Mononuclear cell (primary cell): ENCODE results near the gene BEGAIN. TPM values are rescaled to one million over a fixed set of nuclear protein-coding genes. Genes with fewer than 3 reads are reported as not detected.

Source experiments
- H3K27me3 ChIP-seq: 2 replicates; pipeline ENCODE4 v1.6.0; 2011; ENCODE audit warnings: low read length, control low read depth; ENCODE audit not compliant: insufficient read depth
- H3K4me1 ChIP-seq: 2 replicates; pipeline ENCODE4 v1.5.1; 2011; ENCODE audit warnings: mild to moderate bottlenecking, low read length, control low read depth; ENCODE audit not compliant: insufficient read depth
- H3K4me3 ChIP-seq: 2 replicates; pipeline ENCODE4 v1.5.1; 2011; ENCODE audit warnings: mild to moderate bottlenecking, low read length, moderate library complexity
- H3K9me3 ChIP-seq: 2 replicates; pipeline ENCODE4 v1.5.1; 2011; ENCODE audit warnings: low read depth, mild to moderate bottlenecking, control low read depth, low read length
- total RNA-seq: library from RNA; depleted of rRNA; stranded (reverse); fragments of >200 nt; gene quantifications from one replicate; pipeline ENCODE4 v1.2.3, GENCODE V29; 2012

BEGAIN gene
- total RNA-seq, 1 donor: 0.73 TPM

GRCh38 chr14:100619396-100620254 is 32.4 kb upstream of the BEGAIN start:
- Histone ChIP-seq H3K27me3 (no peaks in the 10 kb centered on the region), H3K4me3 (no peak overlapping the region), H3K9me3 (no peaks in the 10 kb centered on the region), H3K4me1 (peaks cover 36% of the 10 kb centered on the region)

GRCh38 chr14:100618763-100619320 is 31.6 kb upstream of the BEGAIN start:
- no peaks in the 10 kb centered on the region for H3K27me3 ChIP-seq
- no peaks in the 10 kb centered on the region for H3K9me3 ChIP-seq
- no peak overlapping the region for H3K4me3 ChIP-seq
- peaks cover 36% of the 10 kb centered on the region for H3K4me1 ChIP-seq

DNA sequence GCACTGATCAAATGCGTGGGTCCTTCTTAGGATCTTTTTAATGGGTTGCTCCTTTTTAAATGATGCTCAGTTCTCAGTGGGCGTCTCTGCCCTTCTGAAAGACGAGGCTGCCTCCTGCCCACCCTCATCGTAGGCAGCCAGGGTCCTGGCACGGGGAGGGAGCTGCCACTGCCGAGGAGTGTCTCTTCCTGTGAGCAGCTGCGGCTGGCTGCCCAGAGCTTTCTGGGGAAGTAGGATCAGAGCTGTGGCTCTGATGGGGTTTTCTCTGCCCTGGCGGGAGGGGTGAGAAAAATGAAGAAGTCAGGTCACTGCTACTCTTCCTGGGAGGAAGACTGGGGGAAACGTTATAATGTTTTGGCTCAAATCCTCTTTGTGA is 31.1 kb upstream of the BEGAIN start:
- no peaks in the 10 kb centered on the region for H3K27me3 ChIP-seq
- H3K4me3 ChIP-seq: no peak overlapping the region
- H3K9me3 ChIP-seq: no peaks in the 10 kb centered on the region
- H3K4me1 ChIP-seq: peaks cover 36% of the 10 kb centered on the region

GRCh38 chr14:100617410-100618317 is 30.4 kb upstream of the BEGAIN start:
- Histone ChIP-seq H3K27me3 (no peaks in the 10 kb centered on the region), H3K4me3 (no peak overlapping the region), H3K9me3 (no peaks in the 10 kb centered on the region), H3K4me1 (peaks cover 36% of the 10 kb centered on the region)

GRCh38 chr14:100616854-100617409 is 29.7 kb upstream of the BEGAIN start:
- Histone ChIP-seq H3K27me3 (no peaks in the 10 kb centered on the region), H3K4me1 (peaks cover 29% of the 10 kb centered on the region), H3K9me3 (no peaks in the 10 kb centered on the region), H3K4me3 (no peak overlapping the region)

DNA sequence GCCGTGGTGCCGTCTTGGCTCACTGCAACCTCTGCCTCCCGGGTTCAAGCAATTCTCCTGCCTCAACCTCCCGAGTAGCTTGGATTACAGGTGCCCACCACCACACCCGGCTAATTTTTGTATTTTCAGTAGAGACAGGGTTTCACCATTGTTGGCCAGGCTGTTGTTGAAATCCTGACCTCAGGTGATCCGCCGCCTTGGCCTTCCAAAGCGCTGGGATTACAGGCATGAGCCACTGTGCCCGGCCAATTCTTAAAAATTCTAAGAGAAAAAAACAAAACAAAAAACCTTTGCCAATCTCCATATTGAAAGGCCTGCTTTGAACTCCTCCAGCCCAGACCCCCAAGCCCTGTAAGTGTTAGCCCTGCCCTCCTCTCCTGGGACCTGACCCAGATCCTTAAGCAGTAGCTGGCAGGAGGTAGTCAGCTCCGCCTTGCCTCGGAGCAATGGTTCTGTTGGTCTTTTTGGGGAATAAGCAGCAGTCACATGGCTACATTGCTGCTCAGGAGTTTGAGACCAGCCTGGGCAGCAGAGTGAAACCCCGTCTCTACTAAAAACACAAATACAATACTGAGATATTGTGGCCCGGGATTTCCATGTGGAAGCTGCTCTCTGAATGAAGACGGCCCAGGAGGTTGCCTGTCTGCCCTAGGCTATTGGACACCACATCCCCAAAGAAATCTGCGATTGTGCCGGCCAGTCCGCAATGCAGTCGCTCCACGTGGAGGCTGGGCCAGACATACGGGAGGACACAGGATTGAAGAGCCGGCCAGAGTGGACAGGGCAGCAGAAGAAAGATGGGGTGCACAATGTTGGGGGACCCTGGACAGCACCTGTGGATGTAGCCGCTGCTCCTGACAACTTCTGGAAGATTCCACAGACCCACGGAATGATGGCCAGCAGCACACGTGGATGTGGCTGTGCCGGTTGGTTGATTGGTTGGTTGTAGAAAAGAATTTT is 28.8 kb upstream of the BEGAIN start:
- peaks cover 29% of the 10 kb centered on the region for H3K4me1 ChIP-seq
- no peaks in the 10 kb centered on the region for H3K9me3 ChIP-seq
- H3K4me3 ChIP-seq: no peak overlapping the region
- H3K27me3 ChIP-seq: no peaks in the 10 kb centered on the region

GRCh38 chr14:100614803-100615202 is 27.6 kb upstream of the BEGAIN start:
- no peaks in the 10 kb centered on the region for H3K9me3 ChIP-seq
- no peak overlapping the region for H3K4me3 ChIP-seq
- no peaks in the 10 kb centered on the region for H3K27me3 ChIP-seq
- peaks cover 29% of the 10 kb centered on the region for H3K4me1 ChIP-seq

DNA sequence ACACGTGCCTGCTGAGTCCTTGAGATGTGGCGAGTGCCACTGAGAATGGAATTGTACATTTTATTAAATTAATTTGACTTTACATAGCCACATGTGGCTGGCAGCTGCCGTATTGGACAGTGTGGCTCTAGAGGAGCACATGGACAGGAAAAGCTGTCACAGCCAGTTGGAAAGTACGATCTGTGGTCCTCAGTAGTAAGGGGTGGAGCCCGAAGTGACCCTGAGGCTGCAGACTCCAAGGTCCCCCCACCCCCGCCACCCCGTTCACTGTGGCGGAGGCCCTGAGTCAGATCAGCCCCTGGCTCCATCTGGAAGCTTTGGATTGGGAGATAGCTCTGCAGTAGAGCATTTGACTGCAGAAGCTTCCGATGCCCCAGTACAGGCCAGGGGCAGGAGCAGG is 25.8 kb upstream of the BEGAIN start:
- Histone ChIP-seq H3K27me3 (no peaks in the 10 kb centered on the region), H3K4me3 (no peak overlapping the region), H3K4me1 (peaks cover 14% of the 10 kb centered on the region), H3K9me3 (no peaks in the 10 kb centered on the region)

DNA sequence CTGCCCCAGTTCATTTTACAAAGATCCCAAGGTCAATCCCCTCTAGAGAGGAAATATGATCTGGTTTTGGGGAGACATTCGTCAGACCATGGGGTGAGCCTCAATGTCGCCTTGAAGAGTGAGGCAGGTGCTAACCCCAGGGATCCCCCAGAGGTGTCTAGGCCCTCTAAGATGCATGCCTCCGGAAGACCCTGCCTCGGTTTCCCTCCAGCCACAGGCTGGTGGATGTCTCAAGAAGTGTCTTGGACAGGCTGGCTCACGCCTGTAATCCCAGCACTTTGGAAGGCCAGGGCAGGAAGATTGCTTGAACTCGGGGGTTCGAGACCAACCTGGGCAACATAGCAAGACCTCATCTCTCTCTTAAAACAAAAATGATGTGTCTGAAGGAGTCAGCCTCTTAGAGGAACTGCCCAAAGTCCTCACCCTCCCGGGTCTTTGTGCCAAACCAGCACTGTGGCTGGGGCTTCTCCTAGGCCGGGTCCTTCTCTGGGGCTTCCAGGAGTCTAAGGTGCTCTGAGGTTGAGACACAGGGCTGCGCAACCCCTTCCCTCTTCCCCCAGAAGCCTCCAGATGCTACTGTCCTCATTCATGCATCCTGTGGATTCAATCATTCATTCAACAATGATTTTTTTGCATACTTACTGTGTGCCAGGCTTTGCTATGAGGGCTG is 24.7 kb upstream of the BEGAIN start:
- H3K4me3 ChIP-seq: no peak overlapping the region
- no peaks in the 10 kb centered on the region for H3K27me3 ChIP-seq
- peaks cover 3% of the 10 kb centered on the region for H3K4me1 ChIP-seq
- no peaks in the 10 kb centered on the region for H3K9me3 ChIP-seq

DNA sequence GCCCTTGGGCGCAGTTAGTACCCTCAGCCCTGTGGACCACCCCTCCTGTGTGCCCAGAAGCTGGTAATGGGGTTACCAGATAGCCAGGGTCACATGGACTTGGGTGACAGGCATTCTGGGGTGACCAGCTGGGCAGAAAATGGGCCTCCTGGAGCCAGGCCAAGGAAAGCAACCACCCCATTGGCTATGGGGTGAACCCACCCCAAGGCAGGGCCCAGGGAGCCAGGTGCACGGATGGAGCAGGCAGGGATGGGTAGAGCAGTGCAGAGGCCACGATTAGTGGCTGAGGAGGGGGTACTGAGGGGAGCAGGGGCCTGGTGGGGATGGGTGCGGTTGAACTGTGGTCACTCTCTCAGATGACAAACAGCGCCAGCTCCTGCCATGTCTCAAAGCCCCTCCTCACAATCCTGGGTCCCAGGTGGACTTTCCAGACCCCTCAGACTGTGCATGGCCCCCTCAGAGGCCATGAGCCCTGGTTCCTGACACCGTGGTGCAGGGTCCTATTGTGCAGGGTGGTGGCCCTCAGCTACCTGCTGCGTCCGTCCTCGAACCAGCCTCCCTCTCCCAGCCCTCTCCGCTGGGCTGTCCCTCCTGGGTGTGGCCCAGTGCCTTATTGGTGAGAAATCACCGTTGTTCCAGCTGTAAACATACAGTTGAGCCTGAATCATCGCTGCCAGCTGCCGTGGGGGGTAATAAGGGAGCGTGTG is 23.4 kb upstream of the BEGAIN start:
- Histone ChIP-seq H3K27me3 (no peaks in the 10 kb centered on the region), H3K9me3 (no peaks in the 10 kb centered on the region), H3K4me3 (no peak overlapping the region), H3K4me1 (no peaks in the 10 kb centered on the region)

GRCh38 chr14:100609941-100610391 is 22.7 kb upstream of the BEGAIN start:
- H3K4me1 ChIP-seq: no peaks in the 10 kb centered on the region
- no peaks in the 10 kb centered on the region for H3K9me3 ChIP-seq
- H3K27me3 ChIP-seq: no peaks in the 10 kb centered on the region
- no peak overlapping the region for H3K4me3 ChIP-seq

- no peaks in the 10 kb centered on the region for H3K4me1 ChIP-seq
- no peaks in the 10 kb centered on the region for H3K27me3 ChIP-seq
- H3K9me3 ChIP-seq: no peaks in the 10 kb centered on the region
- no peak overlapping the region for H3K4me3 ChIP-seq
Observed at GRCh38 chr14:100609331-100609870, 22.2 kb upstream of the BEGAIN start.
